C4-2B (cell line): Measurements from ENCODE around the gene PTF1A.

Source experiments
- ZFX ChIP-seq: fragments of 450-650 bp; IDR thresholded peaks from 2 replicates; pipeline ENCODE4 v1.6.1; 2017
- TF ChIP-seq, protein P1 (sequence below): fragments of 450-650 bp; conservative IDR thresholded peaks from 2 replicates; pipeline ENCODE4 v1.5.1; 2017; ENCODE audit warnings: mild to moderate bottlenecking

DNA sequence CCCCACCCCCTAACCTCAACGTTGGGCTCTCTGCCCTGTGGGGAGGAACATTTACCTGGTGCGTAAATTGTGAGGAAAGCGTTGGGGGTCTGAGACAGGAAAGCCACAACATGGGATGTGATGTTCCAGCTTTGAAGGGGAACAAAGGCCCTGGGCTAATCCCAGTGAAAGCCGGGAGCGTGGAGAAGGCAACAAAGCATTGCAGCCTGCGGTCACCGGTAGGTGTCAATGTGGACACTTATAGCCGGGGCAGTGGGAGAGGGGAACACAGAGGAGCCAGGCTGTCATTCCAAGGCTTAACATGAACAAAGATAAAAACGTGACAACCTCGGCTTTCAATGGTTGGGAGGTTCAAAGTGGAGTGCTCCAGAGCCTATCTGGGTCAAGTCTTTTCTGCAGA lies 12.7 kb downstream of the PTF1A start:
- TF ChIP-seq, protein P1, sequence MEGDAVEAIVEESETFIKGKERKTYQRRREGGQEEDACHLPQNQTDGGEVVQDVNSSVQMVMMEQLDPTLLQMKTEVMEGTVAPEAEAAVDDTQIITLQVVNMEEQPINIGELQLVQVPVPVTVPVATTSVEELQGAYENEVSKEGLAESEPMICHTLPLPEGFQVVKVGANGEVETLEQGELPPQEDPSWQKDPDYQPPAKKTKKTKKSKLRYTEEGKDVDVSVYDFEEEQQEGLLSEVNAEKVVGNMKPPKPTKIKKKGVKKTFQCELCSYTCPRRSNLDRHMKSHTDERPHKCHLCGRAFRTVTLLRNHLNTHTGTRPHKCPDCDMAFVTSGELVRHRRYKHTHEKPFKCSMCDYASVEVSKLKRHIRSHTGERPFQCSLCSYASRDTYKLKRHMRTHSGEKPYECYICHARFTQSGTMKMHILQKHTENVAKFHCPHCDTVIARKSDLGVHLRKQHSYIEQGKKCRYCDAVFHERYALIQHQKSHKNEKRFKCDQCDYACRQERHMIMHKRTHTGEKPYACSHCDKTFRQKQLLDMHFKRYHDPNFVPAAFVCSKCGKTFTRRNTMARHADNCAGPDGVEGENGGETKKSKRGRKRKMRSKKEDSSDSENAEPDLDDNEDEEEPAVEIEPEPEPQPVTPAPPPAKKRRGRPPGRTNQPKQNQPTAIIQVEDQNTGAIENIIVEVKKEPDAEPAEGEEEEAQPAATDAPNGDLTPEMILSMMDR = no peak
- no peak for TF ChIP-seq ZFX
